Activated CD8-positive, alpha-beta memory T cell treated with anti-CD3 and anti-CD28 coated beads, Interleukin-2, amount 50 U/mL, for 1 hour (primary cell): Measurements from ENCODE around the gene CXXC5.

Experiments
- DNase-seq: peaks from one replicate; pipeline ENCODE4 v3.0.0-alpha.2; 2020; ENCODE audit errors: extremely low read depth

CXXC5 gene

DNA sequence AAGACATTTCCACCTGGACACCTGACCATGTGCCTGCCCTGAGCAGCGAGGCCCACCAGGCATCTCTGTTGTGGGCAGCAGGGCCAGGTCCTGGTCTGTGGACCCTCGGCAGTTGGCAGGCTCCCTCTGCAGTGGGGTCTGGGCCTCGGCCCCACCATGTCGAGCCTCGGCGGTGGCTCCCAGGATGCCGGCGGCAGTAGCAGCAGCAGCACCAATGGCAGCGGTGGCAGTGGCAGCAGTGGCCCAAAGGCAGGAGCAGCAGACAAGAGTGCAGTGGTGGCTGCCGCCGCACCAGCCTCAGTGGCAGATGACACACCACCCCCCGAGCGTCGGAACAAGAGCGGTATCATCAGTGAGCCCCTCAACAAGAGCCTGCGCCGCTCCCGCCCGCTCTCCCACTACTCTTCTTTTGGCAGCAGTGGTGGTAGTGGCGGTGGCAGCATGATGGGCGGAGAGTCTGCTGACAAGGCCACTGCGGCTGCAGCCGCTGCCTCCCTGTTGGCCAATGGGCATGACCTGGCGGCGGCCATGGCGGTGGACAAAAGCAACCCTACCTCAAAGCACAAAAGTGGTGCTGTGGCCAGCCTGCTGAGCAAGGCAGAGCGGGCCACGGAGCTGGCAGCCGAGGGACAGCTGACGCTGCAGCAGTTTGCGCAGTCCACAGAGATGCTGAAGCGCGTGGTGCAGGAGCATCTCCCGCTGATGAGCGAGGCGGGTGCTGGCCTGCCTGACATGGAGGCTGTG is 32.4 kb downstream of the CXXC5 start:
- no peak for DNase-seq

DNA sequence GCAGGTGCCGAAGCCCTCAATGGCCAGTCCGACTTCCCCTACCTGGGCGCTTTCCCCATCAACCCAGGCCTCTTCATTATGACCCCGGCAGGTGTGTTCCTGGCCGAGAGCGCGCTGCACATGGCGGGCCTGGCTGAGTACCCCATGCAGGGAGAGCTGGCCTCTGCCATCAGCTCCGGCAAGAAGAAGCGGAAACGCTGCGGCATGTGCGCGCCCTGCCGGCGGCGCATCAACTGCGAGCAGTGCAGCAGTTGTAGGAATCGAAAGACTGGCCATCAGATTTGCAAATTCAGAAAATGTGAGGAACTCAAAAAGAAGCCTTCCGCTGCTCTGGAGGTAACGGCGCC is 32.9 kb downstream of the CXXC5 start:
- no peak for DNase-seq

DNA sequence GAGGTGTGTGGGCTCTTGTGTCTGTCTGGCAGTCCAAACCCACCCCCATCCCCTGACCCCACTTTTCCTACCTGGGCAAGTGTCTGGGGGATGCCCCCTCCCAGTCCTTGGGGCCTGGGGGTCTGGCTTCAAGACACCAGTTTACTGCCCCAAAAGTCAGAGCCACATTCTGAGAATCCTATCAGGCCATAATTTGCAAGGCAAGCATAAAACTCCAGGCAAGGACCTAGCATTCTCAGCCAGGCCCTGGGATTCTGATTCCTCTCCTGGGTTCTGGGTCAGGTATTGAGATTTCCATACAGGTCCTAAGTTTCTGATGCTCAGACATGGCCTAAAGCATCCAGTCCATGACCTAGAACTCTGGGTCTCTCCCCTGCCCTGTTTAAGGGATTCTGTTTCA is 33.3 kb downstream of the CXXC5 start:
- no peak for DNase-seq

DNA sequence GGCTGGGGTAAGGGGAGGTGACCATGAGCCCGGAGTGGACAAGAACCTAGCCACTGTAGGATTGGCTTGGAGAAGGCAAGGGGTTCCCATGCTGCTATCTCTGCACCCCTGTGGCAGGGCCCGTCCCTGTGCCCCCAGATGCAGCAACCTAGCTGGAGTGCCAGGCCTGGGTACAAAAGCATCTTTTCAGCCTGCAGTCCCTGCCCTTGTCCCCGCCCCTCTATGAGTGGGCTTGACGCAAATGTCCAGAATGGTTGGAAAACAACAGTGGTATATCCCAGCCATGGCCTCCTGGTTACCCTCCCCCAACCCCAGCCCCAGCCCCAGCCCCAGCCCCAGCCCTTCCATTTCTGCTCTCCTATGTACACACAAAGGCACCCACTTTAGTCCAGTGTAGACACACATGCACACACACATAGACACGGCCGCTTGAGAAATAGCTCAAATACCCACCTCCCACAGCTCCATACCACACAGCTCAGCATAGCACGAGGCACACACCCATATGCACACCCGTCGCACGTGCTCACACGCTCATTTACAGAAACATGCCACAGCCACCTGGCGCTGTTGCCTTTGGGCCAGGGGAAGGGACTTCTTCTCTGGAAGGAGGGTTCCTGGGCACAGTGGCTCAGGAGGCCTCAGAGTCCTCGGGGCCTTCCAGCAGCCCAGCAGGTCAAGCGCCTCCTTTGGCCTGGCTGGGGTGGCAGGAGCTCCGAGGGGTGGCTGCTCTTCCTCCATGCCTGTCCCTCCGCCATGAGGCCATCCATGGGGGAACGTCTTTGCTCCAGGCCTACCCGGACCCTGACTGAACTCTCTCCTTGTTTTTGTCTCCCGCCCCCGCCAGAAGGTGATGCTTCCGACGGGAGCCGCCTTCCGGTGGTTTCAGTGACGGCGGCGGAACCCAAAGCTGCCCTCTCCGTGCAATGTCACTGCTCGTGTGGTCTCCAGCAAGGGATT is 34.1 kb downstream of the CXXC5 start:
- DNase-seq, result no peak

DNA sequence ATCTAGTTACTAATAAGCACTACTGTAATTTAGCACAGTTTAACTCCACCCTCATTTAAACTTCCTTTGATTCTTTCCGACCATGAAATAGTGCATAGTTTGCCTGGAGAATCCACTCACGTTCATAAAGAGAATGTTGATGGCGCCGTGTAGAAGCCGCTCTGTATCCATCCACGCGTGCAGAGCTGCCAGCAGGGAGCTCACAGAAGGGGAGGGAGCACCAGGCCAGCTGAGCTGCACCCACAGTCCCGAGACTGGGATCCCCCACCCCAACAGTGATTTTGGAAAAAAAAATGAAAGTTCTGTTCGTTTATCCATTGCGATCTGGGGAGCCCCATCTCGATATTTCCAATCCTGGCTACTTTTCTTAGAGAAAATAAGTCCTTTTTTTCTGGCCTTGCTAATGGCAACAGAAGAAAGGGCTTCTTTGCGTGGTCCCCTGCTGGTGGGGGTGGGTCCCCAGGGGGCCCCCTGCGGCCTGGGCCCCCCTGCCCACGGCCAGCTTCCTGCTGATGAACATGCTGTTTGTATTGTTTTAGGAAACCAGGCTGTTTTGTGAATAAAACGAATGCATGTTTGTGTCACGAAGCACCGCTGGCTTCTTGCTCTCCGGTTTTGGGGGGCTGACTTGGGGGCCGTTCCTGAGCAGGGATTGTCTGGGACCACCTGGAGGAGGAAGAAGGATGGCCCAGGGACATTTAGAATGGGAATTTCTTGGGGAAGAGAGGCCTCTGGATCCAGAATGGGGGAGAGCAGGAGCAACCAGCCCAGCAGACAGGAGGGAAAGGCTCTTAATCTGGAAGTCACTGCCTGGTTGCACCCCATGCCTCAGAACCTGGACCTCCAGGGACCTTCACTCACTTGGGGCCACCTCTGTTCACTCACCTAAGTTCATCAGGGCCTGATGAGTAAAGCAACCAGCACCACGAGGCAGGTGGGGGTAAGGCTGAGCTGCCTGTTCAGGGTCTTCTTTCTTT is 35.4 kb downstream of the CXXC5 start:
- DNase-seq, result no peak

DNA sequence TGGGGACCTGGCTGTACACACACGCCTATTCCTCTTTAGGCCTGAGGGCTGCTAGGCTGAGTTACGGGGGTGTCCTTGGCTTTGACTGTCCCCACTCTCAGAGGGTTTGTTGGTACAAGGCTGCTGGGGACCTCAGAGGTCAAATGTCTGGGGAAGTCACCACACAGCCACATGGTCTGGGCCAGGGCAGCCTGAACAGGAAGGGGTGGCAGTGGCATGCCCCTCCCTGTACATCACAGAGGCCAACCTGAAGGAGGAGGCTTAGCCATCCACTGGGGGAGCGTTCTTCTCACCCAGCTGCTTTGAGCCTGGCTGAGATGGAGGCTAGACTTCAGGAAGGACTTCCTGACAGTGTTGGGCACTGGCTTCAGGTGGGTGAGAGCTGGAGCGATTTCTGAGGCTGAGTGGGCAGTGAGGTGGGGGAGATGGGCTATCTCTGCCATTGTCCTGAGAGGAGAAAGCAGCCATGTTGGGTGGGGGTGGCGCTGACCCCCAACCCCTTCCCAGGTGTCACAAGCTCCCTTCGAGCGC is 36.3 kb downstream of the CXXC5 start:
- no peak for DNase-seq

DNA sequence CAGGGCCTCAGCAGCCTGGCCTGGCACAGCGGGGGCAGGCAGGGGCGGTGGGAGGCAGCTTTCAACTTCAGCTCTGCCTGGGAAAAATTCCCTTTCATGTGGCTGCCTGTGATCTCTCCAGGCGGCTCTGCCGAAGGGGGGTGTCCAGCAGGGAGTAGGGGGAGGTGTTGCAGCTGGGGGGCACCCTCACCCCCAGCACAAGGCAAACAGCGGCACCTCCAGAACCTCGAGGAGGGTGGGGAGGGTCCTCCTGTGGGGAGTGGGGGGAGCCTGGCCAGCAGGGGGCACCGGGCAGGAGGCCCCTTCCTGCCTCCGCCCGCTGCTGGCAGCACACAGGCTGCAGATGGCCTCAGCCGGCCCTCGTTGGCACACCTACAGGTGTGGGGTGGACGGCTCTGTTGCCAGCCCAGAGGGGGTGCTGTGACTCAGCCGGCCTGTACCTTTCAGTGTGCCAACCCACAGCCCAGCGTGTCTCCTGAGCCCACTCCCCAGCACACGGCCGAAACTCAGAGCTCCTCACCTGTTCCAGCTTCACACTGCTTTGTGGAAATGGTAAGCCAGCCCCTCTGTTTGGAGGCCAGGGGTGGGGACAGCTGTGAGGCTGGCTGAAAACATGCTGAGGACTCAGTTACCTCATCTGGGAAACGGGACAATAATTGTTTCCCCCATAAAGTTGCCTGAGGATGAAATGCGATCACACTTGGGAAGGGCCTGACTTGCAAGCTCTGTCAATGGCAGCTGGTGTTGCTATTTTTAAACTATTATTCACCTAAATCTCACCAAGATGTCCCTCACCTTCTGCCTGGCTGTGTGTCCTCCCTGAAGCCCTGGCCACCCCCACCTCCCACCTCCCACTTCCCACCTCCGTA is 37.0 kb downstream of the CXXC5 start:
- DNase-seq, result no peak

DNA sequence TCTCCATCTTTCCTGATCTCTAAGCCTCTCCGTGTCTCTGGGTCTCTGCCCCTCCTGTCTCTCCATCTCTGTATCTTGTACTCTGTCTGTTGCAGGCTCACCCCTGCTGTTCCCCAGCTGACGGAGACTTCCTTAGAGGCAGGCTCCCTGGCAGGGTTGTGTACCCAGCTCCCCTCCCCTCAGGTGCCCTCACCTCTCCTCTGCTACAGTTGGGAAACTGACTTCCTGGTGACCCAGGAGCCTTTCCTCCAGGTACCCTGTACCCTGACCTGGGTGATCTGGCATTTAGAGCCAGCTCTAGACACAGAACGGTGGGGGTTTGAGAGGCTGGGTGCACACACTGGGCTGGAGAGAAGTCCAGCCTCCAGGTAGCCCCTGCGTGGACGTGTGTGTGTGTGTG is 37.7 kb downstream of the CXXC5 start:
- no peak for DNase-seq

DNA sequence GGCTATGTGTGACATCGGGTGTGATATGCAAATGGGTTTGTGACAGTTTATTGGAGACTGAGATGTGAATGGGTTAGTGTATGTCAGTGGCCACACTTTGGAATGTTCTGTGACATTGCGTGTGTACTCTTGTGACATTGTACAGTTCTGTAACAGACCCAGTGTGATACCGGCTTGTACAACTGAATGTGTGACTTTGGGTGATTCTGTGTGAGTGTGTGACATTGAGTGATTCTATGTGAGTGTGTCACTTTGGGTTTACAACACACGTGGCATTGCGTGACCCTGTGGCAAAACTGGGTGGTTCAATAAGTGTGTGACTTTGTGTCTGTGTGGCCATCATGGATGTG is 38.2 kb downstream of the CXXC5 start:
- DNase-seq, result no peak

DNA sequence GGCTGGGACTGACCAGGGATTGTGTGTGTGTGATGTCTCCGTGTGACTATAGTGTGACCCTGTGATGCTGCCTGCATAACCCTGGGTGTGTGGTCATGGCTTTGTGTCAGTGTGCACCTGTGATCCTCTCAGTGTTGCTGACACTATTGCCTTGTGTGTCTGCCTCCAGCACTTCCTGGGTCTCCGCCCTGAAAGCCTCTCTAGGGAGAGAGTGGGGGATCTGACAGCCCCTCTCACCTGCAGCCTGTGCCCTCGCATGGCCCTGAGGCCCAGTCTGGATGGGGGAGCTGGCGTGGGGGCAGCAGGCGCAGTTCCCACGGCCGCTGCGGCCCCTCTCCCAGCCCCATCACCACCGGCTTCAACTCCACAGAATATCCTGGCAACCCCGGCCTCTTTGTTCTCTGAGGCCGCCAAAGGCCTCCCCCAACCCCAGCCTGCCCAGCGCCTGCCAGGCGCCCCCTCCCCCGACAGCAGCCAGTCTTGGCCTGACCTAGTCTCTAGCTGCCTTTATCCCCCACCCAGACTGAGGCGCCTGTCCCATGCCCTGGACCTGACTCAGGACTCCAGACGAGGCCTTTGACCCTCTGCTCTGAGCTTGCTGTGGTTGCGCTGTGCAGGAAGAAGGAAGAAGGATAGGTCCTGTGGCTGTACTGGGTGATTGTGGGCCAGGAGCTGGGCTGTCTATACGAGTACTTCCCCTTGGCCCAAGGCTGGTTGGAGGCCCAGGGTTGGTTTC is 38.7 kb downstream of the CXXC5 start:
- DNase-seq, result no peak

DNA sequence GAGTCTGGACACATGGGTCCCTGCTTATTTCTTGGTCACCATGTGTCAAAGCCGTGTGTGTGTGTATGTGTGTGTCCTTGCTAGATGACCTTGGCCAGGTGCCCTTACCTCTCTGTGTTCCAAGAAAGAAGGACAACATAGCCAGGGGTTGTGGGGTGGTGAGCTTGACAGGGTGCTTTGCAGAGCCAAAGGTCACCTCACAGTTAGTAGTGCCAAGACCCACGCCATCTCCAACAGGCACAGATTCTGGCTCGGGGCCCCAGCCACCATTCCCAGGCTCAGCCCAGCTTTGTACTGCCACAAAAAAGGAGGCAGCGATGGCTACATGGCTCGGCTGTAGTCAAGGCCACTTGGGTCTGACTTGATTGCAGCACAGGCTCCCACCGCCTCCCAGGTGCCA is 39.5 kb downstream of the CXXC5 start:
- no peak for DNase-seq

DNA sequence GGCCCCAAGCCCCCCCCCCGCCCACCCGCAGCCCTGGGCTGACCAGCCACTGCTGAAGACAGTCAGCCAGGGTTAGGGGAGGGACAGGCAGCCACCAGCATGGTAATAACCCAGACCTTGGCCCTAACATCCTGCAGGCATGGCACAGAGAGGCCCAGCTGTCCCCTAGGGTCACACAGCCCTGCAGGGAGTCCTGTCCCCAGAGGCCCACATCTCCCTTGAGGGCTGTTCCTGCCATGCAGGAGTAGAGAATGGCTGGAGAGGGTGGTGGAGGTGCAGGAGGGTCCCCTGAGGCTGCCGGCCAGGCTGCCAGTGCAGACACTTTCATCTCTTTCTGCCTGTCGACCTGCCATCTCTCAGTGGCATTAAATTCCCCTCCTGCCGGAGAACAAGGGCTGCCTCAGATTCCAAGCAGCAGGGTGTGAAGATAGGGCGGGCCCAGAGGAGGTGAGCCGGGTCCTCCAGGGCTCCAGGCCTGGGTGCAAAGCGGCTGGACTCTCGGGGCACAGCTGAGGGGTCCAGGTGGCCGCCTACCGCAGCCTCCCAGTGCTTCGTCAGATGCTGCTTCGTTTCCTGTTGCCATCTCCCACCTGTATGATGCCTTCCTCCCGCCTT is 40.0 kb downstream of the CXXC5 start:
- no peak for DNase-seq

DNA sequence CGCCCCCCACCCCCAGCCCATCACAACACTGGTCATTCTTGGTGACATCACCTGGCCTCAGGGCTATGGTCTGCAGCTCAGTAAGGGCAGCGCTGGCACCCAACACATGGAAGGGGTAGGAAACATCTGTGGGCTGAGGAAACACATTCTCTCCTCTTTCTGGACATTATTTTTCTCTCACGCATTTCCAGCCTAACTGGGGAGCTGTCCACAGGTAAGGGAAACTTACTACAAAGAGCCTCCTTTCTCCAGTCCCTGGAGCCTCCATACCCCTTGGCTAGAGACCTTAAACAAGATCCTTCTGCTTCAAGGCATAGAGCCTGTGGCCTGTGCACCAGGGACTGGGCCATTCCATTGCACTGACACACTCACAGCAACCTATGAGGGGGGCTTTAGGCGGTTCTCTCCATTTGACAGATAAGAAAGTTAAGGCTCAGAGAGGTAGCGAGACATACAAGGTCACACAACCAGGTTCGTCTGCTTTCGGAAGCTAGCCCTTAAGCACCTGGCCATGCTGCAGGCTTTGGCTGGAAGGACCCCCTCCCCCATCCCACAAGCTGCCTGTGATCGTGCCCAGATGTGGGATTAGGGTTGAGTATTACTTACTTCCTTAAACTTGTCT is 40.7 kb downstream of the CXXC5 start:
- no peak for DNase-seq

DNA sequence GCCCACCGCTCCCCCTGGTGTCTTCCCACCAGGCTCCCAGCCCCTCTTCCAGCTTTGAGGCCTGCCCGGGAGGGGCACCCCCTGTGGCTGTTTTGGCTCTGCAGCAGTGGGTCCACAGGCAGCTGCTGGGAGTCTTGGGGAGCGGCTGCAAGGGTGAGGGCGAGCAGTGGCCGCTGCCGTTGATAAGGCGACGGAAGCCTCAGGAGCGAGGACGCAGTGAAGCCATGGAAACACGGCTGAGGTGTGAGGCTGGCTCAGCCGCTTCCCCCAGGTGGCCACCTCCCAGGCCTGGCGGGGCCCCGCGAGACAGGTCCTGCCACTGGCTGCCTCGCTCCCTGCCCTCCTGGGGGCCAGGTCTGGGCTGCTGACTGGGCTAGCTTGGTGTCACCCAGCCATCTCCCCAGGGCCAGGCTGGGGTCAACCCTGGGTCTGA is 41.5 kb downstream of the CXXC5 start:
- no peak for DNase-seq

DNA sequence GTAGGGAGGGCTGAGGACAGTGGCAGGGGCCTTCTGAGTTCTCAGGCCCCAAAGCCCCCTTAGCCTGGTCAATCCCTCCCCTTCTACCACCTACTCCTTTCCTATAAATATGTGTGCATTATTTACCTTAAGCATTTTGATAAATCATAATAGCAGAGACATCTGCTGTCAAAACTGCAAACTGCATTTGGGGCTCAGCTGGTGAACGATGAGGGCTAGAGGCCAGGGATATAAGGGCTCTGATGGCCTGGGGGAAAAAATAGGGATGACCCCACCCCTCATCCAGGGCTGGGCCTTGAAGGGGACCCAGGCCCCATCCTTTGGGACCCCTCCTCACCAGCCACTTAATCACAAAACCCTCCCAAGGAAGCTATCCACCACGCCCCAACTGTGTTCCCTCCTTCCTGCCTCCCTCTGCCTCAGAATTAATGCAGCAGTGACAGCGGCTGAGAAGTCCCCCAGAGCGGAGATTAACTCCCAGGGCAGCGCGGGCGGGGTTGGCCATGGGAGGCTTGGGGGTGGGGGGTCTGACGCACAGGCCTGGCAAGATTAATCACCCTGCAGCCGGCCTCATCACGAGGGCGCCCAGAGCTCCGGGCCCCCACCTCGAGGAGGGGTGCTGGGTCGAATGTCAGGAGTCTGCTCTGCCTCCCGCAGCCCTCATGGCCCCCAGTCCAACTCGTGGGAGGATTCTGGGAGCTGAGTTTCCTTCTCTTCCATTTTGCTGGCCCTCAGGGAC is 42.1 kb downstream of the CXXC5 start:
- DNase-seq, result no peak

DNA sequence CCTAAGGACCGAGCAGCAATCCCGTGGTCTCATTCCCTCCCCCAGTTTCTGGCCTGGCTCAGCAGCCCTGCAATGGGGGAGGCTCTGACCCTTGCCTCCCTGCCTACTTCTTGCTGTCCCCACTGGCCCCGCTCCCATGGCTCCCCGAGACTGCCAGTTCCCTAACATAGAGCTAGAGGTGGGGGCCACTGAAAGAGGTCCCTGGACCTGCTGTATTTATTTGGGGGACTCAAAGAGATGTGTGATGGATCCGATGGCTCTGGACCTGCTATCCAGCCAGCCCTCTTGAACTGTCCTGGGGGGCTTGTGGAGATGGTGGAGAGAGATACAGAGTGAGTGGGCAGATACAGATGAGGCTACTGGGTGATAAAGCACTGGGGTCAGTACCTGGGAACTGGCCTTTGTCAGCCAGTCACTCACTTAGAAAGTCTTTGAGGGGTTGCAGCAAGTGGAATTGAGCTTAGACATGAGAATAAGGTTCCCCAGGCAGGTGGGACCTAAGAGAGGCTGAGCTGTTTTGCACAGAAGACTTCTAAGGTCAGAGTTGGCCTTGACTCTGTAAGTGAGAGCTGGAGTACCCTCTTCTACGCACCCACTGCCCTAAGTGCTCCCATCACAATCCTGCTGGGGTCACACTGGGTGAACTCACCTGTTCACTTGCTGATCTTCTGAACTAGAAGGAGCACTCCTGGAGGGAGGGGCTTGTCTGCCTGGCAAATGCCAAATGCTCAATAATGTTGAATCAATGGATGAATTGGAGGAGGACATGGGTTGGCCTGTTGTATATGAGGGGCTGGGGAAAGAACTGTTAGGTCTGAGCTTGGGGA is 42.9 kb downstream of the CXXC5 start:
- no peak for DNase-seq

DNA sequence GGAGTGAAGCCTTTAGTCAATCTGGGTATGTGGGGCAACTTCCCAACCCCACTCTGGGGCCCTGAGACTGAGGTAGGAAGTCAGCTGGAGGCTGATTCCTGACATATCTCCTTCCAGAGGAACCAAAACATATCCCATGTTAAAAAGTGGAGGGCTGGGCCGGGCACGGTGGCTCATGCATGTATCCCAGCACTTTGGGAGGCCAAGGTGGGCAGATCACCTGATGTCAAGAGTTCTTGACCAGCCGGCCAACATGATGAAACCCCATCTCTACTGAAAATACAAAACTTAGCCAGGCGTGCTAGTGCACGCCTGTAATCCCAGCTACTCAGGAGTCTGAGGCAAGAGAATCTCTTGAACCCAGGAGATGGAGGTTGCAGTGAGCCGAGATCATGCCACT is 44.0 kb downstream of the CXXC5 start:
- no peak for DNase-seq
